ENCODE measurements around the gene SBK1. TPM values are rescaled to one million over a fixed set of nuclear protein-coding genes. Genes with fewer than 3 reads are reported as not detected.

SBK1 gene
- total RNA-seq, 1 experiment from 2014 or later: 18.4 TPM

GRCh38 chr16:28295276-28295675 lies 3.0 kb downstream of the SBK1 start:
- Histone ChIP-seq H3K4me1 (replicated peaks; ENCODE audit: insufficient read depth) (0 out of 2 replicates have a peak, but pooled peaks cover 6% of the 10 kb centered on the region), H4K20me1 (ENCODE audit: insufficient read depth) (no peaks in the 10 kb centered on the region; the same call in 1 of the 2 replicates), H3K27me3 (ENCODE audit: insufficient read depth, low read depth) (peaks cover 22% of the 10 kb centered on the region), H3K27ac (no peak overlapping the region), H3K9me2 (ENCODE audit: insufficient read depth) (no peaks in the 10 kb centered on the region), H3K79me2 (ENCODE audit: low read depth) (no peaks in the 10 kb centered on the region), H3K9me3 (ENCODE audit: insufficient read depth, low read depth) (no peaks in the 10 kb centered on the region), H3K4me3 (no peak overlapping the region), H3F3A (ENCODE audit: insufficient read depth, low read depth) (peaks cover 19% of the 10 kb centered on the region; the same call in 1 of the 2 replicates), H2AFZ (no peak overlapping the region), H3K4me2 (no peak overlapping the region), H3K36me3 (ENCODE audit: low read depth) (no peaks in the 10 kb centered on the region)
- CTCF ChIA-PET: no interaction called here
- no TSS peak for BruUV-seq (replicated peaks)
- TF ChIP-seq CTCF (conservative IDR thresholded peaks at IDR 0.05) (no peak), EZH2 (IDR thresholded peaks at IDR 0.05; ENCODE audit: low read depth) (no peak)
- intact Hi-C loops (cut with micrococcal nuclease; ENCODE audit: unreplicated experiment): no loop called here
- DNase-seq: no peak
- POLR2A ChIA-PET (ENCODE audit: unreplicated experiment): no interaction called here

GRCh38 chr16:28297308-28297707 lies 5.0 kb downstream of the SBK1 start:
- POLR2A ChIA-PET (ENCODE audit: unreplicated experiment): no interaction called here
- H4K20me1 ChIP-seq (ENCODE audit: insufficient read depth): no peaks in the 10 kb centered on the region; the same call in 1 of the 2 replicates

DNA sequence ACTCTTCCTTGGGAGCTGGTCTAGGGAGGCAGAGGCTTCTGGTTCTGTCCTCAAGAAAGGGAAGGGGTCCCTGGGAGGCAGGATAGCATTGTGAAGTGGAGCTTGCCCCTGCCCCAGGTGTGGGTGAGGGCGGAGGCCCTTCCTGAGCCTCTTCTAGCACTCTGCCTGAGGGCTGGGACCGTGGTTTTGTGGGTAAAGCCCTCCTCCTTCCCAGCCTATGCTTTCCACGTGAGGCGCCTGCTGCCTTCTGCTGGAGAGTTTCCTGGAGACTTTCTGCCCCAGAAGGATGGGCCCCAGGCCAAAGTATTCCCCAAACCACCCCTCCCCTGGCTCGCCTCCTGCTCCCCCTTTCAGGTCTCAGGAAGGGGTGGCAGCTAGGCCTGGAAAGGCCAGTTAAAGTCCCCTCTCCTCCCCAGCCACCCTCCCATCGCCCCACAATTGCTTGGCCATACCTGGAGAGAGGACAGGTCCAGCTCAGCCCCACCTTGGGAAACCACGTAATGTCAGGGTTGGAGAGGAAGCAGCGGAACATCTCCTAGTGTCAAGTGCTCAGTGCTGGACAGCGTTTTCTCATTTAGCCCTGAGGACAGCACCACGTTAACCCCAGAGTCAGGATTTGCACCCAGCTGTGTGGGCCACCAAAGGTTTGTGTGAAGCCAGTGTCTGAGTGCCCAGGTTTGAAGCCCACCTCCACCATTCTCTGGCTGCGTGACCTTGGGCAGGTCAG lies 5.6 kb downstream of the SBK1 start:
- TF ChIP-seq CTCF (conservative IDR thresholded peaks at IDR 0.05) (no peak), EZH2 (IDR thresholded peaks at IDR 0.05; ENCODE audit: low read depth) (no peak)
- intact Hi-C loops (cut with micrococcal nuclease; ENCODE audit: unreplicated experiment): no loop called here
- CTCF ChIA-PET: no interaction called here
- no peak overlapping the region for H2AFZ ChIP-seq
- H3K9me2 ChIP-seq (ENCODE audit: insufficient read depth): no peaks in the 10 kb centered on the region
- peaks cover 10% of the 10 kb centered on the region; the same call in 1 of the 2 replicates for H3F3A ChIP-seq (ENCODE audit: insufficient read depth, low read depth)
- no peak overlapping the region for H3K27ac ChIP-seq
- no peak overlapping the region for H3K4me3 ChIP-seq
- H4K20me1 ChIP-seq (ENCODE audit: insufficient read depth): no peaks in the 10 kb centered on the region; the same call in 1 of the 2 replicates
- BruUV-seq (replicated peaks): no TSS peak
- H3K4me2 ChIP-seq: no peak overlapping the region
- POLR2A ChIA-PET (ENCODE audit: unreplicated experiment): no interaction called here
- no peaks in the 10 kb centered on the region for H3K79me2 ChIP-seq (ENCODE audit: low read depth)
- H3K4me1 ChIP-seq (replicated peaks; ENCODE audit: insufficient read depth): 0 out of 2 replicates have a peak, but pooled peaks cover 2% of the 10 kb centered on the region
- H3K27me3 ChIP-seq (ENCODE audit: insufficient read depth, low read depth): peaks cover 23% of the 10 kb centered on the region
- no peaks in the 10 kb centered on the region for H3K36me3 ChIP-seq (ENCODE audit: low read depth)
- H3K9me3 ChIP-seq (ENCODE audit: insufficient read depth, low read depth): no peaks in the 10 kb centered on the region
- peak in 1 of 2 experiments; percentile 55 for DNase-seq

More at GRCh38 chr16:28297308-28297707, 5.0 kb downstream of the SBK1 start:
- no peak for TF ChIP-seq EZH2 (IDR thresholded peaks at IDR 0.05; ENCODE audit: low read depth)
- TF ChIP-seq CTCF (conservative IDR thresholded peaks at IDR 0.05): no peak
- no peak overlapping the region for H3K27ac ChIP-seq
- BruUV-seq (replicated peaks): no TSS peak
- H3K79me2 ChIP-seq (ENCODE audit: low read depth): no peaks in the 10 kb centered on the region
- CTCF ChIA-PET: no interaction called here
- DNase-seq: no peak
- no peak overlapping the region for H3K4me2 ChIP-seq
- no peaks in the 10 kb centered on the region for H3K9me2 ChIP-seq (ENCODE audit: insufficient read depth)
- intact Hi-C loops (cut with micrococcal nuclease; ENCODE audit: unreplicated experiment): no loop called here
- H3K4me3 ChIP-seq: no peak overlapping the region
- H3F3A ChIP-seq (ENCODE audit: insufficient read depth, low read depth): peaks cover 10% of the 10 kb centered on the region; the same call in 1 of the 2 replicates
- H3K9me3 ChIP-seq (ENCODE audit: insufficient read depth, low read depth): no peaks in the 10 kb centered on the region
- 0 out of 2 replicates have a peak, but pooled peaks cover 6% of the 10 kb centered on the region for H3K4me1 ChIP-seq (replicated peaks; ENCODE audit: insufficient read depth)
- H2AFZ ChIP-seq: no peak overlapping the region
- H3K36me3 ChIP-seq (ENCODE audit: low read depth): no peaks in the 10 kb centered on the region
- H3K27me3 ChIP-seq (ENCODE audit: insufficient read depth, low read depth): peaks cover 25% of the 10 kb centered on the region
